ENCODE data around the gene SFR1. TPM values are rescaled to one million over a fixed set of nuclear protein-coding genes. Genes with fewer than 3 reads are reported as not detected.

Gene SFR1
- total and polyA plus RNA-seq, 8 donors: 0.58 to 13.1 (median 4.8) TPM

Other genes with a start within 250 kb of the SFR1 start
- 10 to 100 TPM in 2 of 5 donors, 1 to 10 TPM in 2, under 1 TPM in 1; 0.45 to 27.0 (median 7.6) TPM for gene STN1, start 204.0 kb upstream of the SFR1 start, total RNA-seq
- 10 to 100 TPM; 18.9 to 41.1 (median 24.0) TPM for gene STN1, start 204.0 kb upstream of the SFR1 start, polyA plus RNA-seq
- 10 to 100 TPM; 46.9 to 94.5 (median 61.3) TPM for gene SLK, start 155.0 kb upstream of the SFR1 start, total RNA-seq
- 10 to 100 TPM; 10.1 to 17.3 (median 11.4) TPM for gene SLK, start 155.0 kb upstream of the SFR1 start, polyA plus RNA-seq
- gene COL17A1, start 36.3 kb upstream of the SFR1 start, total RNA-seq: 10 to 100 TPM in 2 of 5 donors, 1 to 10 TPM in 2, under 1 TPM in 1; 0.45 to 53.3 (median 5.7) TPM
- gene COL17A1, start 36.3 kb upstream of the SFR1 start, polyA plus RNA-seq: 10 to 100 TPM in 1 of 3 donors, 1 to 10 TPM in 2; 1.4 to 50.7 (median 3.4) TPM
- gene CFAP43, start 110.2 kb downstream of the SFR1 start, total RNA-seq: 1 to 10 TPM in 2 of 5 donors, under 1 TPM in 1, not detected in 2; under 0.01 to 2.0 (median 1.2) TPM
- under 1 TPM in 2 of 3 donors, not detected in 1; 0.12 to 0.25 TPM for gene CFAP43, start 110.2 kb downstream of the SFR1 start, polyA plus RNA-seq
- 10 to 100 TPM in 4 of 5 donors, 1 to 10 TPM in 1; 9.8 to 81.3 (median 40.8) TPM for gene GSTO1, start 132.7 kb downstream of the SFR1 start, total RNA-seq
- gene GSTO1, start 132.7 kb downstream of the SFR1 start, polyA plus RNA-seq: 100 to 1,000 TPM; 123 to 192 (median 159) TPM
- gene GSTO2, start 147.0 kb downstream of the SFR1 start, total RNA-seq: 10 to 100 TPM in 1 of 5 donors, 1 to 10 TPM in 2, under 1 TPM in 2; under 0.01 to 13.4 (median 5.7) TPM
- gene GSTO2, start 147.0 kb downstream of the SFR1 start, polyA plus RNA-seq: 10 to 100 TPM; 22.1 to 26.6 (median 23.7) TPM
- gene ITPRIP, start 216.3 kb downstream of the SFR1 start, total RNA-seq: 10 to 100 TPM in 2 of 5 donors, 1 to 10 TPM in 3; 1.7 to 13.5 (median 9.2) TPM
- gene ITPRIP, start 216.3 kb downstream of the SFR1 start, polyA plus RNA-seq: 10 to 100 TPM in 1 of 3 donors, 1 to 10 TPM in 2; 2.9 to 12.3 (median 4.6) TPM
- gene CFAP58, start 231.7 kb downstream of the SFR1 start, total RNA-seq: under 1 TPM in 2 of 5 donors, not detected in 3; 0.18 to 0.58 TPM
- gene CFAP58, start 231.7 kb downstream of the SFR1 start, polyA plus RNA-seq: under 1 TPM; 0.12 to 0.31 (median 0.20) TPM